CD4-positive, alpha-beta memory T cell (primary cell): Measurements from ENCODE around the gene DDX39B. TPM values are rescaled to one million over a fixed set of nuclear protein-coding genes. Genes with fewer than 3 reads are reported as not detected.
A peak's percentile ranks its signal among the peaks of the same experiment; 100 is the strongest.
"Not testable (repeated sequence)": the region's sequence is repeated elsewhere in the genome, so short reads cannot be mapped to it uniquely, and the experiment has no call there.

ENCODE experiments used
- CTCF ChIA-PET: fragments of 350-600 bp; sonication (Branson Sonifier 250); formaldehyde crosslinking; loops from one replicate; lab custom pipeline; 2021; ENCODE audit warnings: inconsistent platforms; ENCODE audit not compliant: partially characterized antibody; lab: Charles Lee
- POLR2A ChIA-PET: fragments of 350-600 bp; sonication (Branson Sonifier 250); formaldehyde crosslinking; loops from one replicate; lab custom pipeline; 2021; ENCODE audit not compliant: partially characterized antibody; lab: Charles Lee
- DNase-seq, 5 donors: peaks; one replicate each; pipeline versions ENCODE4 v3.0.0 to v3.0.0-alpha.2; 2020 to 2022; ENCODE audit warnings: mixed read lengths in 1 of 5
- H3K27ac ChIP-seq: one replicate; pipeline ENCODE4 v1.7.0; 2013; ENCODE audit warnings: low read depth, low read length
- H3K27me3 ChIP-seq: 2 replicates; pipeline ENCODE4 v1.7.0; 2013; ENCODE audit warnings: mild to moderate bottlenecking, low read length, moderate library complexity; ENCODE audit not compliant: insufficient read depth
- H3K36me3 ChIP-seq: 2 replicates; pipeline ENCODE4 v1.7.0; 2013; ENCODE audit warnings: mild to moderate bottlenecking, low read length, moderate library complexity; ENCODE audit not compliant: insufficient read depth
- H3K4me1 ChIP-seq: 2 replicates; pipeline ENCODE4 v1.7.0; 2013; ENCODE audit warnings: mild to moderate bottlenecking, low read length, moderate library complexity; ENCODE audit not compliant: insufficient read depth
- H3K4me3 ChIP-seq, 2 donors: one replicate each; pipeline ENCODE4 v1.7.0; 2013; ENCODE audit warnings: low read length in 2 of 2, mild to moderate bottlenecking in 1 of 2
- H3K9me3 ChIP-seq, 2 donors: one replicate each; pipeline ENCODE4 v1.7.0; 2013; ENCODE audit warnings: low read length in 2 of 2, control low read depth in 1 of 2; ENCODE audit not compliant: control insufficient read depth in 1 of 2
- H3K27ac Mint-ChIP-seq, 7 donors: one replicate each; pipeline ENCODE4 v1.8.0; 2020 to 2021; ENCODE audit warnings: mixed read lengths in 7 of 7, mild to moderate bottlenecking in 6 of 7, inconsistent platforms in 3 of 7, moderate library complexity in 3 of 7
- H3K27me3 Mint-ChIP-seq, 2 donors: one replicate each; pipeline ENCODE4 v1.8.0; 2020 to 2021; ENCODE audit warnings: mixed read lengths in 2 of 2
- H3K36me3 Mint-ChIP-seq, 2 donors: one replicate each; pipeline ENCODE4 v1.8.0; 2020 to 2021; ENCODE audit warnings: mixed read lengths in 2 of 2, inconsistent platforms in 1 of 2, mild to moderate bottlenecking in 1 of 2
- H3K4me1 Mint-ChIP-seq, 4 donors: one replicate each; pipeline ENCODE4 v1.8.0; 2020 to 2021; ENCODE audit warnings: mixed read lengths in 4 of 4, mild to moderate bottlenecking in 1 of 4
- H3K4me3 Mint-ChIP-seq, 8 donors: one replicate each; pipeline ENCODE4 v1.8.0; 2020 to 2021; ENCODE audit warnings: mixed read lengths in 8 of 8, mild to moderate bottlenecking in 7 of 8, moderate library complexity in 6 of 8, inconsistent platforms in 3 of 8
- H3K9me3 Mint-ChIP-seq, 8 donors: one replicate each; pipeline ENCODE4 v1.8.0; 2020 to 2021; ENCODE audit warnings: mixed read lengths in 8 of 8, mild to moderate bottlenecking in 5 of 8, inconsistent platforms in 3 of 8, moderate library complexity in 1 of 8
- intact Hi-C: fragments of 100-400 bp; cut with micrococcal nuclease; formaldehyde crosslinking; loops from one replicate; pipeline ENCODE4 v1.15.1; 2023
- polyA plus RNA-seq, 2 donors: library from polyadenylated mRNA; unstranded; fragments of 300-500 nt; fragmentation: Illumina TruSeq; gene quantifications; one replicate each; pipeline ENCODE4 v1.2.3, GENCODE V29; 2021
- total RNA-seq, 2 experiments: library from RNA; stranded (reverse); gene quantifications; one replicate each; pipeline ENCODE4 v1.2.3, GENCODE V29; 2021

DDX39B gene
- total and polyA plus RNA-seq, 4 experiments from 2014 or later: 65.6 to 737 (median 412) TPM

DNA sequence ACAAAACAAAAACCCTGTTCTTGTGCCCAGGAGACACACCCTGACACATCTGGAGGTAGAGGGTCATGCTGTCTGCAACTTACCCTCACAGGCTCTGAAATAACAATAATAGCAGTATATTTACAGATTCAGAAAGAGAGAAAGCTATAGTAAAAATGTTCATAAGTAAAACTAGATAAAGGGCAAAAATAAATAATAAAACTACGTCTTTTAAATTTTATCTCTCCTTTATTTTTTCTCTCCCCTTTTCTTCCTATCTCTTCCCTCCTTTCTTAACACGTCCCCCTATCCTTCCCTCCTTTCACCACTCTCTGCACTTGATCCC lies 48.3 kb downstream of the DDX39B start:
- H3K9me3 Mint-ChIP-seq, H3K27me3 ChIP-seq, H3K27me3 Mint-ChIP-seq, H3K36me3 ChIP-seq, H3K9me3 ChIP-seq, DNase-seq: not testable (repeated sequence)
- Histone ChIP-seq H3K4me3 (peak overlapping the region in 1 of 2 donors; percentile 91), H3K27ac (peak overlapping the region; percentile 77), H3K4me1 (peaks cover 58% of the 10 kb centered on the region)
- CTCF ChIA-PET: interaction anchor here (0.7 to 6.3 kb wide), 11 partner anchors 13 to 104 kb away, joined by 3 to 82 read pairs (median 5); partner anchors contain the start of genes ATP6V1G2, DDX39B, LTB and NFKBIL1
- POLR2A ChIA-PET: interaction anchor here (0.8 to 7.8 kb wide), 11 partner anchors 31 to 404 kb away, joined by 3 to 152 read pairs (median 4); partner anchors contain the start of genes BAG6, CLIC1, DDX39B and EHMT2
- intact Hi-C loops: loop anchor here (1.0 to 5.0 kb wide), 3 partner anchors 30 to 339 kb away; partner anchors contain the start of gene LTB
- H3K4me3 Mint-ChIP-seq: peak overlapping the region; percentile 85 to 98 (median 91)
- peaks cover 0 to 12% of the 10 kb centered on the region in 2 donors for H3K36me3 Mint-ChIP-seq
- H3K27ac Mint-ChIP-seq: peak overlapping the region; percentile 87 to 96 (median 95)
- peaks cover 32 to 64% (median 45%) of the 10 kb centered on the region in 4 donors for H3K4me1 Mint-ChIP-seq

DNA sequence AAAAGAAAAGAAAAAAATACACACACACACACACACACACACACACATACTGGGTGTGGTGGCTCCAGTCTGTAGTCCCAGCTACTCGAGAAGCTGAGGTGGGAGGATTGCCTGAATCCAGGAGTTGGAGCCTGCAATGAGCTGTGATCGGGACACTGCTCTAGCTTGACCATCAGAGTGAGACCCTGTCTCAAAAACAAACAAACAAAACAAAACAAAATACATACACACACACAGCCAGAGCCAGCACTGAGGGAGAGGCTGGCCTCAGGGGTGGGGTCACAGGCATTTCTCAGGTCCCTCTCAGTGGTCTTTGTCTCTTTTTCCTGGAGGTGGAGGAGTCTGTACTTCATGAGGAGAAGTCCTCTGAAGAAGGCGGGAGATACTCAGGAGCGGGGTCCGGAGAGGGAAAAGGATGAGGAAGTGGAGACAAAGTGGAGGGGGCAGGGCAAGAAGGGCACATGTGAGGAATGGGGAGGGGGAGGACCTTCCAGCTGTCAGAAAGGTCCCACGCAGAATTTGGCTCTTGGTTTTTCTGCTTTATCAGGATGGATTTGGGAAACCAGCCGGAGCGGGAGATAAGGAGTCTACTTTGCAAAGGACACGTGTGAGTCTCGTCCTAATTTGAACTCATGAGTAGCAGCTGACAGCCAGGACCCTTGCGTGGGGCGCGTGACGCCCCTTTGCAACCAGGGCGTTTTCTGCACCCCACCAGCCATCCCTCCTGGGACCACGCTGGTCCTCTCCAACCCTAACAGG lies 51.5 kb downstream of the DDX39B start:
- H3K9me3 Mint-ChIP-seq: no peaks in the 10 kb centered on the region
- intact Hi-C loops: loop anchor here (5.0 kb wide), 2 partner anchors 92 to 342 kb away; partner anchors contain the start of gene LTB
- Histone ChIP-seq H3K4me1 (peaks cover 35% of the 10 kb centered on the region), H3K27ac (peak overlapping the region; percentile 9), H3K27me3 (no peaks in the 10 kb centered on the region), H3K36me3 (no peaks in the 10 kb centered on the region), H3K4me3 (no peak overlapping the region), H3K9me3 (no peaks in the 10 kb centered on the region)
- peak overlapping the region in 6 of 7 donors; percentile 48 to 84 (median 76) for H3K27ac Mint-ChIP-seq
- no peak overlapping the region for H3K4me3 Mint-ChIP-seq
- DNase-seq: no peak
- peaks cover 12 to 35% (median 25%) of the 10 kb centered on the region in 4 donors for H3K4me1 Mint-ChIP-seq
- ChIA-PET POLR2A (interaction anchor here (1.2 to 1.4 kb wide), 2 partner anchors 24 to 51 kb away, joined by 3 to 4 read pairs; partner anchors contain the start of gene DDX39B), CTCF (interaction anchor here (0.8 to 1.4 kb wide), 2 partner anchors 18 to 108 kb away, joined by 3 to 9 read pairs; no protein-coding TSS in a partner anchor)
- H3K27me3 Mint-ChIP-seq: no peaks in the 10 kb centered on the region
- peaks cover 0 to 7% of the 10 kb centered on the region in 2 donors for H3K36me3 Mint-ChIP-seq

- Histone ChIP-seq H3K27ac (no peak overlapping the region), H3K27me3 (no peaks in the 10 kb centered on the region), H3K4me3 (no peak overlapping the region), H3K36me3 (no peaks in the 10 kb centered on the region), H3K4me1 (peaks cover 32% of the 10 kb centered on the region), H3K9me3 (no peaks in the 10 kb centered on the region)
- intact Hi-C loops: no loop called here
- Mint-ChIP-seq H3K36me3 (peaks cover 0 to 3% of the 10 kb centered on the region in 2 donors), H3K4me3 (no peak overlapping the region), H3K27me3 (no peaks in the 10 kb centered on the region), H3K27ac (no peak overlapping the region), H3K9me3 (no peaks in the 10 kb centered on the region), H3K4me1 (peaks cover 12 to 33% (median 21%) of the 10 kb centered on the region in 4 donors)
- POLR2A ChIA-PET: interaction anchor here (1.2 to 1.4 kb wide), 2 partner anchors 22 to 52 kb away, joined by 3 to 4 read pairs; partner anchors contain the start of gene DDX39B
- no peak for DNase-seq
- CTCF ChIA-PET: interaction anchor here (0.8 to 1.4 kb wide), 2 partner anchors 17 to 109 kb away, joined by 3 to 9 read pairs; no protein-coding TSS in a partner anchor
Measured at GRCh38 chr6:31489086-31489485, 52.7 kb downstream of the DDX39B start.

- POLR2A ChIA-PET, DNase-seq, intact Hi-C loops, CTCF ChIA-PET, H3K36me3 Mint-ChIP-seq, H3K27me3 Mint-ChIP-seq, H3K9me3 ChIP-seq, H3K27me3 ChIP-seq, H3K4me3 ChIP-seq, H3K27ac ChIP-seq, H3K4me3 Mint-ChIP-seq, H3K9me3 Mint-ChIP-seq, H3K36me3 ChIP-seq: not testable (repeated sequence)
- peaks cover 23% of the 10 kb centered on the region for H3K4me1 ChIP-seq
- H3K27ac Mint-ChIP-seq: peak overlapping the region in 1 of 7 donors; percentile 61
- H3K4me1 Mint-ChIP-seq: peaks cover 8 to 22% (median 15%) of the 10 kb centered on the region in 4 donors
Measured at GRCh38 chr6:31487674-31488073, 54.1 kb downstream of the DDX39B start.

DNA sequence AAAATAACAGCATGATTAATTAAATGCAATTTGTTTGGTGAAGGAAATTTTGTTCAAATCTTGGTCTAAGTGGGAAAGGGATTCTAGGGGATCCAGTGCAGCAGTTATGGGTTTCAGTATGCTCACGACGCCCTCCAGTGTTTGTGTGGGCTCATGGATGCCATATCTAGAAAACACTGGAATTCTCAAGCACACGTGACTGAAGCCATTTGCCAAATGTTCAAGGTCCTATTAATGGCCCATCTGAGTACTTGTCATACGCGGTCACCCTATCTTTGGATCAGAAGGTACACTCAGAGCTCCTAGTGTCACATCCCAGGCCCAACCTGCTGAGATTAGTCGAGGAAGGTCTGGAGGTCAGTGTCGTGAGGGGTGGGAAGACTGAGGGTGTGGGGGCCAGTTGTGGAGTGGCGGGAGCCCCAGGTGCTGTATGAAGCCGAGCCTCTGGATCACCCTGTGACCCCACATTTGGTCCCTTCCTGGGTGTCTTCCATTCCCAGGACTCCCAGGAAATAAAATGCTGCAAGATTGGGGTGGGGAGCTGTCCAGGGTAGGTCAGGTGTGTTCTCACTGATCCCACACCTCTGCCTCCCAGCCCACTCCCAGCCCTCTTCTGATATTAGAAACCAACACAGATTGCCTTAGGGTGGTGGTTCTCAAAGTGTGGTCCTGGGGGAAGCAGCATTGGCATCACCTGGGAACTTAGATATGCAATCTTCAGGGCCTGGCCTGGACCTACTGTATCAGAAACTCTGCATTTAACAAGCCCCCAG lies 55.6 kb downstream of the DDX39B start:
- H3K36me3 Mint-ChIP-seq, H3K27ac Mint-ChIP-seq, intact Hi-C loops, H3K27me3 Mint-ChIP-seq, H3K36me3 ChIP-seq, DNase-seq, H3K9me3 Mint-ChIP-seq, H3K9me3 ChIP-seq, H3K27ac ChIP-seq, H3K27me3 ChIP-seq, H3K4me3 ChIP-seq, H3K4me3 Mint-ChIP-seq, CTCF ChIA-PET, POLR2A ChIA-PET: not testable (repeated sequence)
- H3K4me1 ChIP-seq: peaks cover 10% of the 10 kb centered on the region
- peaks cover 1 to 13% (median 7%) of the 10 kb centered on the region in 4 donors for H3K4me1 Mint-ChIP-seq

DNA sequence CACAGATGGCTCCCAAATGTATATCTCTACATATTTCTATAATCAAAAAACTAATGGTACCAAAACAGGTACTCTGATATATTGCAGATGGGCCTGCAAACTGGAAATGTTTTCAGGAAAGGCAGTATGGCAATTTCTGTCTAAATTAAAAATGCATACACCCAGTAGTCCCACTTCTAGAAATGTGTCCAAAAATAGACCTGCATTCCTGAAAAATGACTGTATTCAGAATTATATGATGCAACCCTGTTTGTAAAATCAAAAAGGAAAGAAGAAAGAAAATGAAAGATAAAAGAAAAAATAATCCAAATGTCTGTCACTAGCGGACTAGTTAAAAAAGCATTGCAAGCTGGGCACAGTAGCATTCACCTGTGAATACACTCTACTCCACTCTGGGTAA lies 56.7 kb downstream of the DDX39B start:
- ChIA-PET POLR2A (no interaction called here), CTCF (no interaction called here)
- H3K27ac ChIP-seq: no peak overlapping the region
- no peaks in the 10 kb centered on the region for H3K27me3 ChIP-seq
- intact Hi-C loops: no loop called here
- H3K9me3 ChIP-seq: no peaks in the 10 kb centered on the region
- H3K9me3 Mint-ChIP-seq: no peaks in the 10 kb centered on the region
- no peak overlapping the region for H3K4me3 Mint-ChIP-seq
- peaks cover 0 to 2% of the 10 kb centered on the region in 2 donors for H3K36me3 Mint-ChIP-seq
- H3K36me3 ChIP-seq: no peaks in the 10 kb centered on the region
- no peak overlapping the region for H3K4me3 ChIP-seq
- peaks cover under 1 to 6% (median 4%) of the 10 kb centered on the region in 4 donors for H3K4me1 Mint-ChIP-seq
- H3K27me3 Mint-ChIP-seq: no peaks in the 10 kb centered on the region
- DNase-seq: no peak
- no peaks in the 10 kb centered on the region for H3K4me1 ChIP-seq
- H3K27ac Mint-ChIP-seq: peak overlapping the region in 1 of 7 donors; percentile 35
